Common myeloid progenitor, CD34-positive (primary cell): ENCODE results near the gene PELI2.

ENCODE experiments used
- CTCF ChIA-PET: fragments of 350-600 bp; sonication (Branson Sonifier 250); formaldehyde crosslinking; loops from one replicate; lab custom pipeline; 2021; ENCODE audit warnings: antibody characterized with exemption; lab: Charles Lee
- POLR2A ChIA-PET: fragments of 350-600 bp; sonication (Branson Sonifier 250); formaldehyde crosslinking; loops from one replicate; lab custom pipeline; 2021; ENCODE audit warnings: antibody characterized with exemption; lab: Charles Lee
- DNase-seq, 3 donors: peaks; one replicate each; pipeline versions ENCODE4 v3.0.0 to v3.0.0-alpha.2; 2013
- H3K27ac ChIP-seq, 2 experiments: 1 replicate in 1 of 2; 2 replicates in 1 of 2; pipeline ENCODE4 v1.7.0; 2013; ENCODE audit warnings: inconsistent platforms in 2 of 2, low read length in 2 of 2, mild to moderate bottlenecking in 2 of 2, low read depth in 1 of 2, moderate library complexity in 1 of 2; ENCODE audit not compliant: severe bottlenecking in 2 of 2, insufficient read depth in 1 of 2, poor library complexity in 1 of 2
- H3K27me3 ChIP-seq, 5 experiments: replicated peaks in 2 of 5; 1 replicate in 3 of 5; 2 replicates in 2 of 5; pipeline versions ENCODE4 v1.6.1 to v1.7.0; 2013; ENCODE audit warnings: low read length in 4 of 5, mild to moderate bottlenecking in 2 of 5, moderate library complexity in 2 of 5, inconsistent platforms in 1 of 5; ENCODE audit not compliant: insufficient read depth in 5 of 5, control insufficient read depth in 4 of 5
- H3K36me3 ChIP-seq, 4 experiments: 1 replicate in 2 of 4; 2 replicates in 2 of 4; pipeline versions ENCODE4 v1.6.1 to v1.7.0; 2013; ENCODE audit warnings: low read length in 3 of 4, control low read depth in 1 of 4, mild to moderate bottlenecking in 1 of 4; ENCODE audit not compliant: control insufficient read depth in 4 of 4, insufficient read depth in 4 of 4
- H3K4me1 ChIP-seq, 4 experiments: 1 replicate in 3 of 4; 2 replicates in 1 of 4; pipeline versions ENCODE4 v1.6.1 to v1.7.1; 2013; ENCODE audit warnings: low read length in 3 of 4, mild to moderate bottlenecking in 3 of 4, control low read depth in 1 of 4, inconsistent platforms in 1 of 4, moderate library complexity in 1 of 4; ENCODE audit not compliant: control insufficient read depth in 4 of 4, insufficient read depth in 4 of 4; ENCODE audit errors: control extremely low read depth in 1 of 4
- H3K4me3 ChIP-seq, 7 experiments: 1 replicate in 4 of 7; 2 replicates in 3 of 7; pipeline versions ENCODE4 v1.5.1 to v1.7.0; 2013; ENCODE audit warnings: mild to moderate bottlenecking in 7 of 7, low read length in 6 of 7, moderate library complexity in 6 of 7, inconsistent platforms in 2 of 7, low read depth in 2 of 7, control low read depth in 1 of 7; ENCODE audit not compliant: insufficient read depth in 4 of 7, control insufficient read depth in 1 of 7; ENCODE audit errors: extremely low read depth in 1 of 7
- H3K9me3 ChIP-seq, 5 experiments: 1 replicate in 4 of 5; 2 replicates in 1 of 5; pipeline versions ENCODE4 v1.6.1 to v1.7.1; 2013; ENCODE audit warnings: low read length in 4 of 5, mild to moderate bottlenecking in 2 of 5, inconsistent platforms in 1 of 5, low read depth in 1 of 5, moderate library complexity in 1 of 5; ENCODE audit not compliant: control insufficient read depth in 4 of 5, insufficient read depth in 2 of 5; ENCODE audit errors: control extremely low read depth in 1 of 5
- WGBS: methylation state at CpG from one replicate; pipeline ENCODE4 v1.1.5; 2013; ENCODE audit not compliant: insufficient coverage; 5-methylcytosine and 5-hydroxymethylcytosine counted together

Gene PELI2

GRCh38 chr14:56100556-56100955 lies 17.7 kb upstream of the PELI2 start:
- H3K9me3 ChIP-seq, result peaks cover 0 to 4% (median 3%) of the 10 kb centered on the region in 5 experiments
- H3K27me3 ChIP-seq, result no peaks in the 10 kb centered on the region
- H3K36me3 ChIP-seq, result no peaks in the 10 kb centered on the region
- POLR2A ChIA-PET, result no interaction called here
- WGBS, result 96% methylated on average over 3 of the region's 3 CpGs
- no peak for DNase-seq
- CTCF ChIA-PET, result no interaction called here
- no peak overlapping the region for H3K4me3 ChIP-seq
- no peak overlapping the region for H3K27ac ChIP-seq
- H3K4me1 ChIP-seq, result no peaks in the 10 kb centered on the region

- DNase-seq, result no peak
- POLR2A ChIA-PET, result no interaction called here
- CTCF ChIA-PET, result no interaction called here
These were observed 15.3 kb upstream of the PELI2 start for GRCh38 chr14:56102941-56103340.

GRCh38 chr14:56107615-56108014 lies 10.6 kb upstream of the PELI2 start:
- CTCF ChIA-PET, result interaction anchor here (1.7 kb wide), 1 partner anchor 9 kb away, joined by 6 read pairs; no protein-coding TSS in a partner anchor
- Histone ChIP-seq H3K9me3 (peaks cover 0 to under 1% (median 0%) of the 10 kb centered on the region in 5 experiments), H3K27ac (no peak overlapping the region), H3K36me3 (no peaks in the 10 kb centered on the region), H3K27me3 (no peaks in the 10 kb centered on the region), H3K4me3 (no peak overlapping the region), H3K4me1 (no peaks in the 10 kb centered on the region)
- POLR2A ChIA-PET, result no interaction called here
- no peak for DNase-seq
- WGBS, result 88% methylated on average over 4 of the region's 5 CpGs

More at GRCh38 chr14:56102941-56103340, 15.3 kb upstream of the PELI2 start:
- Histone ChIP-seq H3K27ac (no peak overlapping the region), H3K9me3 (no peaks in the 10 kb centered on the region), H3K4me3 (no peak overlapping the region), H3K27me3 (no peaks in the 10 kb centered on the region), H3K4me1 (no peaks in the 10 kb centered on the region), H3K36me3 (no peaks in the 10 kb centered on the region)
- 100% methylated on average over 1 of the region's 3 CpGs for WGBS

GRCh38 chr14:56108057-56108456 lies 10.2 kb upstream of the PELI2 start:
- CTCF ChIA-PET, result interaction anchor here (1.7 kb wide), 1 partner anchor 10 kb away, joined by 6 read pairs; no protein-coding TSS in a partner anchor
- Histone ChIP-seq H3K4me1 (no peaks in the 10 kb centered on the region), H3K27me3 (no peaks in the 10 kb centered on the region), H3K4me3 (no peak overlapping the region), H3K9me3 (peaks cover 0 to 5% (median 0%) of the 10 kb centered on the region in 5 experiments), H3K36me3 (no peaks in the 10 kb centered on the region), H3K27ac (no peak overlapping the region)
- no CpG with 5 or more reads among the region's 1 CpG for WGBS
- no peak for DNase-seq
- POLR2A ChIA-PET, result no interaction called here

- POLR2A ChIA-PET, result no interaction called here
- WGBS, result no CpG with 5 or more reads among the region's 2 CpGs
- peaks cover 0 to 5% (median 0%) of the 10 kb centered on the region in 5 experiments for H3K9me3 ChIP-seq
- H3K27me3 ChIP-seq, result no peaks in the 10 kb centered on the region
- DNase-seq, result peak in 2 of 3 donors; percentile 48 to 62
- H3K36me3 ChIP-seq, result no peaks in the 10 kb centered on the region
- H3K4me1 ChIP-seq, result peaks cover 1 to 14% (median 13%) of the 10 kb centered on the region in 4 experiments
- CTCF ChIA-PET, result no interaction called here
- H3K4me3 ChIP-seq, result no peak overlapping the region
- no peak overlapping the region for H3K27ac ChIP-seq
These were observed 5.4 kb upstream of the PELI2 start for GRCh38 chr14:56112781-56113180.

- no peak for DNase-seq
- Histone ChIP-seq H3K27me3 (no peaks in the 10 kb centered on the region), H3K9me3 (peaks cover 0 to 5% (median 0%) of the 10 kb centered on the region in 5 experiments), H3K27ac (no peak overlapping the region), H3K4me1 (peaks cover 9 to 28% (median 22%) of the 10 kb centered on the region in 4 experiments), H3K4me3 (no peak overlapping the region), H3K36me3 (no peaks in the 10 kb centered on the region)
- WGBS, result no CpG with 5 or more reads among the region's 3 CpGs
- POLR2A ChIA-PET, result no interaction called here
- CTCF ChIA-PET, result interaction anchor here (1.3 kb wide), 1 partner anchor 225 kb away, joined by 3 read pairs; no protein-coding TSS in a partner anchor
These were observed 2.8 kb upstream of the PELI2 start for GRCh38 chr14:56115334-56115870.
